Vagina (tissue), 2 donors: ENCODE measurements around the gene C13orf46.

Experiments
- CTCF ChIP-seq, 3 experiments: fragments of 450-650 bp in 2 of 3; fragments of 200-600 bp in 1 of 3; sonication (generic) in 1 of 3; IDR thresholded peaks; one replicate each; pipeline ENCODE4 v1.5.1; 2017 to 2019; ENCODE audit warnings: antibody characterized with exemption in 3 of 3, mild to moderate bottlenecking in 2 of 3, moderate library complexity in 2 of 3
- POLR2A ChIP-seq, 2 donors: fragments of 450-650 bp; IDR thresholded peaks; one replicate each; pipeline ENCODE4 v1.6.1; 2017; ENCODE audit warnings: antibody characterized with exemption in 2 of 2, mild to moderate bottlenecking in 2 of 2, moderate library complexity in 2 of 2

- TF ChIP-seq CTCF (IDR thresholded peaks at IDR 0.05): no peak
- no peak for TF ChIP-seq POLR2A (IDR thresholded peaks at IDR 0.05)
Measured at GRCh38 chr13:114012141-114012540, 38.3 kb upstream of the C13orf46 start.
